KG1 (cell line): ENCODE results near the gene KRTAP10-12.
"Not testable (repeated sequence)": the region's sequence is repeated elsewhere in the genome, so short reads cannot be mapped to it uniquely, and the experiment has no call there.

Experiments
- DNase-seq: peaks from one replicate; lab custom pipeline; 2025; lab: John Stamatoyannopoulos, UW

The KRTAP10-12 gene, protein sequence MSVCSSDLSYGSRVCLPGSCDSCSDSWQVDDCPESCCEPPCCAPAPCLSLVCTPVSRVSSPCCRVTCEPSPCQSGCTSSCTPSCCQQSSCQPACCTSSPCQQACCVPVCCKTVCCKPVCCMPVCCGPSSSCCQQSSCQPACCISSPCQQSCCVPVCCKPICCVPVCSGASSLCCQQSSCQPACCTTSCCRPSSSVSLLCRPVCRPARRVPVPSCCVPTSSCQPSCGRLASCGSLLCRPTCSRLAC

DNA sequence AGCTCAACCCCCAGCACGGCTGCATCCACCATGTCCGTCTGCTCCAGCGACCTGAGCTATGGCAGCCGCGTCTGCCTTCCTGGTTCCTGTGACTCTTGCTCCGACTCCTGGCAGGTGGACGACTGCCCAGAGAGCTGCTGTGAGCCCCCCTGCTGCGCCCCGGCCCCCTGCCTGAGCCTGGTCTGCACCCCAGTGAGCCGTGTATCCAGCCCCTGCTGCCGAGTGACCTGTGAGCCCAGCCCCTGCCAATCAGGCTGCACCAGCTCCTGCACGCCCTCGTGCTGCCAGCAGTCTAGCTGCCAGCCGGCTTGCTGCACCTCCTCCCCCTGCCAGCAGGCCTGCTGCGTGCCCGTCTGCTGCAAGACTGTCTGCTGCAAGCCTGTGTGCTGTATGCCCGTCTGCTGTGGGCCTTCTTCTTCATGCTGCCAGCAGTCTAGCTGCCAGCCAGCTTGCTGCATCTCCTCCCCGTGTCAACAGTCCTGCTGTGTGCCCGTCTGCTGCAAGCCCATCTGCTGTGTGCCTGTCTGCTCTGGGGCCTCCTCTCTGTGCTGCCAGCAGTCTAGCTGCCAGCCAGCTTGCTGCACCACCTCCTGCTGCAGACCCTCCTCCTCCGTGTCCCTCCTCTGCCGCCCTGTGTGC lies at the start of gene KRTAP10-12:
KRTAP10-12 (plus strand) TSS at position 1 of the 639 bp plus-strand sequence; CDS start at position 31, 30 bp downstream.
- DNase-seq, result not testable (repeated sequence)

GRCh38 chr21:44647222-44647552 lies 49.8 kb upstream of the KRTAP10-12 start:
- no peak for DNase-seq

- DNase-seq, result no peak
These were observed 48.2 kb upstream of the KRTAP10-12 start for GRCh38 chr21:44648557-44649311.

DNA sequence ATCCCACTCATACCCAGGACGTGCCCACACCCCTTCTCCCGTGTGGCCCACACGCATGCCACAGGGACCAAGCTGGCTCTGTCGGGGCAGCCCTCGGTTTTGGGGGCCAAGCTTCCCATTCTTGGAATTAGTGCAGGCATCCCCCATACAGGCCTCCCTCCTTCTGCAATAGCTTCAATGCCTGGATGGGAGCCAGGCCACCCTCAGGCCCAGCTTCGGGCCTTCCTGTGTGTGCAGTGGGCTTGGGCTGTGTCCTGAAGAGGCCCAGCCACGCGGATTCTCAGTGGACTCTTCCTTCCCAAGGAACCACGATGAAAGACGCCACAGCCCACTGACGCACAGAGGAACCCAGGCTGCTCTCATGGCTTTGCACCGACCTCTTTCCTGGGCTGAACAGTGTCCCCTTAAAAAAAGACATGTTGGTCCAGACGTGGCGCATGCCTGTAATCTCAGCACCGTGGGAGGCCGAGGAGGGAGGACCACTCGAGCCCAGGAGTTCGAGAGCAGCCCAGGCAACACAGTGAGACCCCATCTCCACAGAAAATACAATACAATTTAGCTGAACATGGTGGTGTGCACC lies 47.4 kb upstream of the KRTAP10-12 start:
- no peak for DNase-seq

GRCh38 chr21:44650265-44650972 lies 46.6 kb upstream of the KRTAP10-12 start:
- no peak for DNase-seq

GRCh38 chr21:44650973-44651675 lies 45.8 kb upstream of the KRTAP10-12 start:
- no peak for DNase-seq

- DNase-seq, result no peak
These were observed 43.8 kb upstream of the KRTAP10-12 start for GRCh38 chr21:44653123-44653522.

DNA sequence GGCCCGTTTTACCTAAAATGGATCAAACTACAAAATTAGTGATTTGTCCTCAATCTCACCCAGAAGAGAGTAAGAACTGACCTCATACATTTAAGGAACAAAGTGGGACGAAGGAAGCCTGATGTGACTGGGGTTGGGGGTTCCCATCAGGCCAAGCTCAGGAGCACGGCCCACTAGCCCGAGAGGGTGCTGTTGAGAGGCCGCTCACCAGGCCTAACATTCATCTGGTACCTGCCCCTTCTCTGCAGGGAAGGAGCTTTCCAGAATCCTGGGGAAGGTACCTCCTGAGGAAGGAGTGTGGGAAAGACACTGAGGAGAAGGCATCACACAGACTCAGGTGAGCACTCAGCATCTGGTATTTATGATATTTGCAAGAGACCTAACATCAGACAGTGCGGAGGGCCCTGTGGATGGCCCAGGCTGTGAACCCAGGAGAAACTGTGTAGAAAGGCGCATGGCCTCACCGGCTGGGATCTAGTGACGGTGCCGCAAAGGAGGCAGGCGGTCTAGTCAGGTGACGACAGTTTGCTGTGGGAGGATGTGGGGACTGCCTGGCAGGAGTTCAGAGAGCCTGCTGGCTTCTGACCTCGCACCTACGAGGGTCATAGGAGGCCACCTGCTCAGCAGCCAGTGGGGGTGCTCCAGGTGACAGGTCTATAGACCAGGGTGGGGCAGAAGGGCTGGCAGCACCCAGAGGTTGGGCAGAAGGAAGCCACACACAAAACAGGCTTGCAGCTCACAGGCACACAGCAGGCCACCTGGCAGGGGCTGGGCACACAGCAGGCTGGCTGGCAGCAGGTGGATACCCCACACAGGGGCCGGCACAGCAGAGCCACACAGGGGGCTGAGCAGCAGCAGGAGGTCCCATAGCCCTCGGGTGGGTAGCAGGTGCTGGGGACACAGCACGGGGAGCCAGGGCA lies 43.1 kb upstream of the KRTAP10-12 start:
- DNase-seq, result no peak

GRCh38 chr21:44654576-44655175 lies 42.3 kb upstream of the KRTAP10-12 start, which contains the start of gene KRTAP12-4:
TSS of gene KRTAP12-4 (minus strand) at chr21:44654659. CDS start at chr21:44654614, 45 bp downstream.
- no peak for DNase-seq

- DNase-seq, result no peak
These were observed 40.1 kb upstream of the KRTAP10-12 start for GRCh38 chr21:44656868-44657267.

DNA sequence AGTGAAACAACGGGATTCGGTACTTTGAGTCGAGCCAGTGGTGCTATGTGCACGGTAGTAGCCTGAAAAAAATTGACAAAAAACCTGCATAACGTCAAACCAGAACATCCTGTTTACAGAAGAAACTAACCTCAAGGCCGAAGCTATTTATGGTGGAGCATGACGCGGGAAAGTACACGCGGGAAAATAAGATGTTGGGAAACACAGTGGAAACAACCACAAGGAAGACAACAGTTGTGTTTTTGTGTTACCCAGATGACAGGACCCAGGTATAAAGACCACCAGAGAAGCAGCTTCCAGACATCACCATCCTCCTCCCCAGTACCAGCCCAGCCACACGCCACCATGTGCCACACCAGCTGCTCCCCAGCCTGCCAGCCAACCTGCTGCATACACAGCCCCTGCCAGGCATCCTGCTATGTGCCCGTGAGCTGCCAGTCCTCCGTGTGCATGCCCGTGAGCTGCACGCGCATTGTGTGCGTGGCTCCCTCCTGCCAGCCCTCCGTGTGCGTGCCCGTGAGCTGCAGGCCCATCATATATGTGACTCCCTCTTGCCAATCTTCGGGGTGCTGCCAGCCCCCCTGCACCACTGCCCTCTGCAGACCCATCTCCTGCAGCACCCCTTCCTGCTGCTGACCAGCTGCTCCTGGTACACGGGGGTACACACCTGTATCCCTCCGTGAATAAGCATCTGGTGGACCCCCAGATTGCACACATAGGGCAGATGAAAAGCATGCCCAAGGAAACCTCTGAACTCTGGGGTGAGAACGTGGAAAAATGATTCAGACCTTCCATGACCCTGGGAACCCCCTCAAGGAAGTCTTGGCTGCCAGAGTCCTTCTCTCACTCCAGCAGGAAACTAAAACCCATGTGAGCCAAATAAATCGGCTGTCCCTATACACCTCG lies 39.1 kb upstream of the KRTAP10-12 start, which contains the start of gene KRTAP12-3:
KRTAP12-3 (plus strand) TSS at position 298 of the 906 bp plus-strand sequence; CDS start at position 346, 48 bp downstream.
- DNase-seq, result no peak

GRCh38 chr21:44658541-44658910 lies 38.4 kb upstream of the KRTAP10-12 start:
- DNase-seq, result no peak

GRCh38 chr21:44658913-44659595 lies 37.9 kb upstream of the KRTAP10-12 start:
- DNase-seq, result no peak

GRCh38 chr21:44661567-44661966 lies 35.4 kb upstream of the KRTAP10-12 start:
- DNase-seq, result not testable (repeated sequence)

GRCh38 chr21:44664691-44665090 lies 32.3 kb upstream of the KRTAP10-12 start:
- no peak for DNase-seq

DNA sequence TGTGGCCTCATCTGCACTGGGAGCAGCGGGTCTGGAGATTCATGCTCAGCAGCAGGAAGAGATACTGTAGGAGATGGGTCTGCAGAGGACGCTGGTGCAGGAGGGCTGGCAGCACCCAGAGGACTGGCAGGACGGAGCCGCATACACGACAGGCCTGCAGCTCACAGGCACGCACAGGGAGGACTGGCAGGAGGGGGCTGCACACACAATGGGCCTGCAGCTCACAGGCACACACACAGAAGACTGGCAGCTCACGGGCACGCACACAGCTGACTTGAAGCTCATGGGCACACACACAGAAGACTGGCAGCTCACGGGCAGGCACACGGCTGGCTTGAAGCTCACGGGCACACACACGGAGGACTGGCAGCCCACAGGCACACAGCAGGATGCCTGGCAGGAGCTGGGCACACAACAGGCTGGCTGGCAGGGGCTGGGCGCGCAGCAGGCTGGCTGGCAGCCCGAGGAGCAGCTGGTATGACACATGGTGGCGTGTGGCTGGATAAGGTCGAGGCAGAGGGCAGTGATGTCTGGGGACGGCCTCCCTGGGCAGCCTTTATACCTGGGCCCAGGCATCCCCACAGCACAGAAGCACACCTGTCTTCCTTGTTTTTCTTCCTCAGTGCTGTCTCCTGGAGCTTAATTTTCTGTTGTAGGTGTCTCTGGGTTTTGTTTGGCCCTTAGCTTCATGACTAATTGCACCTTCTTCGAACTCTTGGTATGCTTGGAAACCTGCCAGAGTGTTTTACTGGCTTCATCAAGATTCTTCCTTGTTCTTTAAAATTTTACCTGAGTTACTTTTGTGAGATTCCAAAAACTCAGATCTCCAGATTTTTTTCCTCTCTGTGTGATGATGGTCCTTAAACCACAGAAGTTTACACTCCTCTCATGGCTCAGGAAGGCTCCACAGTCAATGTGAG lies 30.3 kb upstream of the KRTAP10-12 start, which contains the start of gene KRTAP12-2:
KRTAP12-2 (minus strand) TSS at position 527 of the 920 bp plus-strand sequence; CDS start at position 486, 41 bp downstream.
- no peak for DNase-seq

DNA sequence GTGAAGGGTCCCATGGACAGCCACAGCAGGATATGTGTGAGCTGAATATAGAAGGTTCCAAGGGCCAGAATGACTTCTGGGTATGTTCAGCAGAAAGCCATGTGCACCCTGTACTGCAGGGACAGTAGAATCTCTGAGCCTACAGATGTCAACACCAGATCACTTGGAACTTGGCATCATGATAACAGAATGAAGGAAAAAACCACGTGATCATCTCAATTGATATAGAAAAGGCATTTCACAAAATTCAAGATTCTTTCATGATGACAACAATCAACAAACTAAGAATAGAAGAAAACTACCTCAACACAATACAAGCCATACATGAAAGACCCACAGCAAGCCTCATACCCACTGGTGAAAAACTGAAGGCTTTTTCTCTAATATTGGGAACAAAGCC lies 29.4 kb upstream of the KRTAP10-12 start:
- DNase-seq, result no peak
